T-helper 2 cell (primary cell): ENCODE results near the gene MAP7D1.
"Not testable (repeated sequence)": the region's sequence is repeated elsewhere in the genome, so short reads cannot be mapped to it uniquely, and the experiment has no call there.

ENCODE experiments used
- DNase-seq, 5 experiments: peaks; one replicate each; pipeline versions ENCODE4 v3.0.0 to v3.0.0-alpha.2; 2012 to 2022

Gene MAP7D1

GRCh38 chr1:36154335-36154734 is 1.6 kb upstream of the MAP7D1 start:
- no peak for DNase-seq

- no peak for DNase-seq
These were observed 1.1 kb upstream of the MAP7D1 start for GRCh38 chr1:36154765-36155407.

GRCh38 chr1:36156329-36157114 is 562 bp downstream of the MAP7D1 start:
- DNase-seq, result peak in 3 of 5 experiments; percentile 40 to 79 (median 48)

GRCh38 chr1:36157115-36157903 is 1.3 kb downstream of the MAP7D1 start:
- DNase-seq, result no peak

GRCh38 chr1:36157973-36158826 is 2.2 kb downstream of the MAP7D1 start:
- peak in 1 of 5 experiments; percentile 17 for DNase-seq

GRCh38 chr1:36158827-36159252 is 2.9 kb downstream of the MAP7D1 start:
- DNase-seq, result not testable (repeated sequence)

GRCh38 chr1:36159614-36160387 is 3.8 kb downstream of the MAP7D1 start:
- DNase-seq, result peak in 1 of 5 experiments; percentile 30

GRCh38 chr1:36160388-36160948 is 4.5 kb downstream of the MAP7D1 start:
- peak in 1 of 5 experiments; percentile 43 for DNase-seq

GRCh38 chr1:36160949-36161485 is 5.1 kb downstream of the MAP7D1 start:
- DNase-seq, result peak in 4 of 5 experiments; percentile 43 to 94 (median 56)

- peak in 4 of 5 experiments; percentile 30 to 74 (median 46) for DNase-seq
These were observed 5.9 kb downstream of the MAP7D1 start for GRCh38 chr1:36161641-36162531.

GRCh38 chr1:36162680-36163239 is 6.8 kb downstream of the MAP7D1 start:
- DNase-seq, result no peak

GRCh38 chr1:36163426-36163825 is 7.5 kb downstream of the MAP7D1 start:
- no peak for DNase-seq

- no peak for DNase-seq
These were observed 8.4 kb downstream of the MAP7D1 start for GRCh38 chr1:36164361-36164760.

GRCh38 chr1:36165145-36165544 is 9.2 kb downstream of the MAP7D1 start:
- no peak for DNase-seq

- no peak for DNase-seq
These were observed 10.2 kb downstream of the MAP7D1 start for GRCh38 chr1:36166136-36166535.

GRCh38 chr1:36166938-36167905 is 11.3 kb downstream of the MAP7D1 start:
- no peak for DNase-seq

- DNase-seq, result no peak
These were observed 12.6 kb downstream of the MAP7D1 start for GRCh38 chr1:36168514-36168913.
